GM18502 (cell line): ENCODE data around the gene NFIA.
A peak's percentile ranks its signal among the peaks of the same experiment; 100 is the strongest.
"Not testable (repeated sequence)": the region's sequence is repeated elsewhere in the genome, so short reads cannot be mapped to it uniquely, and the experiment has no call there.

Experiments
- ATAC-seq: cut with Tn5 transposase; IDR thresholded peaks from one replicate; pipeline ENCODE4 v1.9.1; 2021; ENCODE audit warnings: mild to moderate bottlenecking; ENCODE audit not compliant: unreplicated experiment, poor library complexity

The NFIA gene

GRCh38 chr1:61058483-61059245 lies 23.7 kb upstream of the NFIA start:
- no peak for ATAC-seq

- ATAC-seq: not testable (repeated sequence)
Measured at GRCh38 chr1:61061601-61062000, 20.8 kb upstream of the NFIA start.

GRCh38 chr1:61064673-61065072 lies 17.7 kb upstream of the NFIA start:
- ATAC-seq: no peak

GRCh38 chr1:61067446-61068019 lies 14.8 kb upstream of the NFIA start:
- ATAC-seq: no peak

GRCh38 chr1:61070054-61070453 lies 12.3 kb upstream of the NFIA start:
- no peak for ATAC-seq

GRCh38 chr1:61071205-61072130 lies 10.9 kb upstream of the NFIA start:
- ATAC-seq: no peak

DNA sequence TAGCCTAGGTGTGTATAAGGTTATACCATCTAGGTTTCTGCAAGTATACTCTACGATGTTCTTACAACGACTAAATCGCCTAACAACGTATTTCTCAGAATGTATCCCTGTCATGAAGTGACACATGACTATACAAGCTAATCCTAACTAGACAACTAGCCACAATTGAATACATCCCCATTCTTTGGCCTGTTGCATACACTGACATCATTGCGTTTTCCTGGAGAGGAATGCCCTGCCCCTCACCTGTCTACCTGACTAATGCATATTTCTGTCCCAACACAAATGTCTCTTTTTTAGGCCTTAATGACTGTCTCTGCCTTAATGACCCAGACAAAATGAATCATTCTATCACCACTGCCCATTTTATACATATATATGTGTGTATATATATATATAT lies 8.5 kb upstream of the NFIA start:
- no peak for ATAC-seq

DNA sequence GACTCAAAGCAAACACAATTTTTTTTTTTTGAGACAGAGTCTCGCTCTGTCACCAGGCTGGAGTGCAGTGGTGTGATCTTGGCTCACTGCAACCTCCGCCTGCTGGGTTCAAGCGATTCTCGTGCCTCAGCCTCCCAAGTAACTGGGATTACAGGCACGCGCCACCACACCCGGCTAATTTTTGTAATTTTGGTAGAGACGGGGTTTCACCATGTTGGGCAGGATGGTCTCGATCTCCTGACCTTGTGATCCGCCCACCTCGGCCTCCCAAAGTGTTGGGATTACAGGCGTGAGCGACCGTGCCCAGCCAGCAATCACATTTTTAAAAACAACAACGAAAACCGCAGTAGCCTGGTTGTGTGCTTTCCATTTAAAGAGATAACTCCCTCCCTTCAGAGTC lies 6.5 kb upstream of the NFIA start:
- ATAC-seq: not testable (repeated sequence)

- peak; percentile 86 for ATAC-seq
Measured at GRCh38 chr1:61076728-61077675, 5.4 kb upstream of the NFIA start.

DNA sequence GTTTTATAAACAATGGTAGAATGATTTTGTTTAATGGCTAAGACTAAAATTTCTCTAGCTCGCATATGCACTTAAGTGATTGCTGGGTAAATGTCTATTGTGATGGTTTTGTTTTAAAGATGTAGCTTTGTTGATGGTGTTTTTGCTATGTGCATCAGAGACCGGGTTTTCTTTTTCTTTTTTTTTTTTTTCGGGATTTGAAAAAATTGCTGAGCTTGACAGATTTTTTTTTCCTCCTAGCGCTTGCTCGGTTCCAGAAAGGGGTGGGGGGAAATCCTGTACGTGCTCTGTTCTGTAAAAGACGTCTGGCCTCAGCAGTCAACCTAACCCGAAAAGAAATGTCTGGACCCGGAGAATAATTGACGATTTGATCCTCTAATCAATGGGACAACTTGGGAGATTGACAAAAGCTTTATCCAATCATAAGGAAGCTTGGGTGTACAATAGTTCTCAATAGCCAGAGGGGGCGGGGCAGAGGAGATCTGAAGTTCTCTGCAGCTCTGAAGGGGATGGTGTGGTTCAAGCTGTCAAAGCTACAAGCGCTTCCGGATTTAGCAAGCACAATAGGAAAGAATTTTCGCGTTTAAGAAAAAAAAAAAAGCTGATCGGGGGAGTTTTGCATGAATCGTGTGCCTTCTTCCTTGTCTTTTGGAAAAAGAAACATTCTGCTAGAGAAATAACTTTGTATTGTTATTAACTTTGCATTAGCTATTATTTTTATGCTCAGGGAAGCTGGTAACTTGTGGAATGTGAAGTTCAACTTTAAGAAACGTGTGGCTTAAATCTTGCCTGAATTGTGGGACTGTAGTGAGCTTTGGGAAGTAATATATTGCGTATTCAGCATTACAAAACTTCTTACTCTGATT lies 4.5 kb upstream of the NFIA start:
- peak; percentile 71 for ATAC-seq

DNA sequence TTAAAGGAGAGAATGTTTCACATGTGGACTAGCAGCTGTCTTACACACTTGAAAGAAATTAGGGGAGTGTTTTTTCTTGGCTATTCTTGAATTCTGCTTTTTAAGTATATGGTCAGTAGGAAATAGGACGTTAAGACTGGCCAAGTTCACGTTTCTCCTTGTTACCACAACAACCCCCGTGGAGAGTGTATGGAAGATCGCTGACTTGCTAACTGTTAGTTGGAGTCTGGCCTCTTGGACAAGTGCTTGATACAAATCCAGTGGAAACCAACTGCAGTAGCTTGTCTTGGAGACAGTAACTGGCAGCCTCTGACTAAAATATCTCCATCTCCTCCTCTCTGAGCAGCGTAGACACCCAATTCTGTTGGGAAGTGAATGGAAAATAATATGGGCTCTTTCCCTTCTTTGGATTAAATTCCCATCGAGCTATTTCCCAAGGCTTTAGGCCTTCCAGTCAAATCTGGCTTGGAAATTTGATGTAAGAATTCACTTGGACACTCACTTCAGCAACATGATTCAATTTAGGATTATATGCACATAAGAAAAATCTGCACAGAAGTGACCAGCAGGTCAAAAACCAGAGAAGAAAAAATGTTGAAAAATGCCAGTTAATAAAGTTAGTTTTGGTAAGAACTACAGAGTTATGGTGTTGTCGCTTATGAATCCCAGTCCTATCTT lies 3.6 kb upstream of the NFIA start:
- ATAC-seq: no peak

DNA sequence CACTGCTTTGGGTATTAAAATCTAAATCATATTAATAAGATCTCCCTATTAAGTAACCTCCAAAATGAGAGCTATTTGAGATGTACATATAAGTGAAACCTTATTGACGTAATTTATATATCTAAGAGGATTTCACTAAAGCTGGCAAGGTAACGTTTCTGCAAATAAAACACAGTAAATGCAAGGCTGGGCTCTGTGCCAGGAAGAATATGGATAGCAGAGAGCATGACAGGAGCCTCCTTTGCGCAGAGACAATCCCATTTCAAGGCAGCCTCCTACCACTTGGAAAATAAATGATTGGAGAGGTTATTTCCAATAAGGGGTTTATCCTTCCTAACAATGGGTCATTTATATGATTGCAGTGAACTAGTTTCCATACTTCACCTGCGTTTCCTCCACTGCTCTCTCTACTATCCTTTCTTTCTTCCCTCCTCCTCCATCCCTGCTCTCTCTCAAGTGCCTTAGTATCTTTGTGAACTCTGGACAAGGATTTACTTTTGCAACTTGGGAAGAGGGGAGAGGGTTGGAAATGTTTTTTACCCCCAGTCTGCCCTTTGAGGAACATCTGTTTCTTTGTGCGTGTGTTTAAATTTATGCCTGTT lies 3.0 kb upstream of the NFIA start:
- ATAC-seq: no peak

DNA sequence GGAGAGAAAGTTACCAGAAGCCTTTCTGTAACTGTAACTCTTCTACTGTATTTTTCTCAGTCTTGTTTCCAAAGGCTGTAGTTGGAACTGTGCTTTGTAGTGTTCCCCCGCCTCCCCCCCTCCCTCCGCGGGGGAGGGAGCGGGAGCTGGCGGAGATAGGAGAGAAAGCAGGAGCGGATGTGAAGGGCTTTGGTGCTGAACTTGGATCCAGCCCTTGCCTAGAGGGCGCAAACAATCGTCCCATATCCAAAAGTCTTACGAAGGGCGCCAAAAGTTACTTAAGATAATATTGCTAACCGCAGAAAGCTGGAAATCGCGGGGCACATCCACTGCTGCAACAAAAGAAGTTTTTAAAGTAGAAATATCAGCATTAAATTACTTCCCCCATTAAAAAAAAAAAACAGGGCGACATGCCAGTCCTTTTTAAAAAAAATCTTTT lies 2.4 kb upstream of the NFIA start:
- no peak for ATAC-seq

- no peak for ATAC-seq
Measured at GRCh38 chr1:61080413-61081143, 1.8 kb upstream of the NFIA start.

- ATAC-seq: no peak
Measured at GRCh38 chr1:61081144-61081685, 1.1 kb upstream of the NFIA start.

DNA sequence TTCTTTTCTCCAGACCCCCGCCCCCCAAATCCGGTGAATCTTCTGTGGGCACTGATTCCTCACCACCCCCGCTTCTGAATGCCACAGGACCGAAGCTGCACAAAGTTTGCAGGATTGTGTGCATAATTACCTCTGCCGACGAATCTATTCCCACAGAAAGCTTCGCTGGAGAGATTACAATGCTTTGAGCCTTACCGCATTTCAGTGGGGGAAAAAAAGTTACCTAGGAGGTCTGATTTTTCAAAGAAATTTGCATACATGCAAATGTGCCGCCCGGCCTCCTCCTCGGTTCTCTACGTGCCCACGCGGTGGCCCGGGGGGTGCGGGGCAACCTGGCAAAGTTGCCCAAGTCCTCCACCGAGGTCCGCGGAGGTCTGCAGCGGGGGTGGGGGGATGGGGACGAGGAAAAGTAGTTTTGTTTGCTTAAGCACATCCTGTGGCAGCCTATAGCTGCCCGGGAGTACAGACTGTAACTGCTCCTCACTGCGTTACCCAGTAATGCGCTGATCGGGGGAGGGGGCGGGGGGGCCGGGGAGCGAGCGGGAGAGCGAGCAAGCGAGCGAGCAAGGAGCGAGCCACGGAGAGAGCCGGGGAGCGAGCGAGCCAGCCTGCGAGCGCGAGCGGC lies 563 bp upstream of the NFIA start:
- no peak for ATAC-seq
